K562 (cell line): ENCODE results near the gene LZTS2. TPM values are rescaled to one million over a fixed set of nuclear protein-coding genes. Genes with fewer than 3 reads are reported as not detected.

Experiments
- DPF2 ChIP-seq: fragments of 450-650 bp; IDR thresholded peaks from 2 replicates; pipeline ENCODE4 v1.6.1; 2016
- E4F1 ChIP-seq: fragments of 250-450 bp; sonication (Bioruptor Pico); IDR thresholded peaks from 2 replicates; pipeline ENCODE4 v1.5.0; 2021; ENCODE audit warnings: mild to moderate bottlenecking, borderline replicate concordance
- KAT7 ChIP-seq: sonication (generic); formaldehyde crosslinking; IDR thresholded peaks from 2 replicates; pipeline ENCODE4 v1.8.0; 2022; ENCODE audit warnings: missing genetic modification reagents, mild to moderate bottlenecking, borderline replicate concordance
- KDM4B ChIP-seq, 2 experiments: fragments of 450-650 bp in 1 of 2; sonication (generic) in 1 of 2; IDR thresholded peaks; 2 replicates each; pipeline ENCODE4 v1.6.1; 2016 to 2017; ENCODE audit warnings: borderline replicate concordance in 2 of 2, antibody characterized with exemption in 1 of 2, low read depth in 1 of 2, mild to moderate bottlenecking in 1 of 2
- MIER1 ChIP-seq: fragments of 450-650 bp; IDR thresholded peaks from 2 replicates; pipeline ENCODE4 v1.6.1; 2016; ENCODE audit warnings: antibody characterized with exemption, mild to moderate bottlenecking, low read depth
- MTA1 ChIP-seq: fragments of 450-650 bp; IDR thresholded peaks from 2 replicates; pipeline ENCODE4 v1.6.1; 2017; ENCODE audit warnings: borderline replicate concordance
- MYNN ChIP-seq, 2 experiments: sonication (generic); formaldehyde crosslinking in 1 of 2; IDR thresholded peaks; 2 replicates each; pipeline versions ENCODE4 v1.5.0 to v1.6.1; 2016 to 2020; ENCODE audit warnings: antibody characterized with exemption in 1 of 2, missing genetic modification reagents in 1 of 2
- NR1H2 ChIP-seq: sonication (generic); formaldehyde crosslinking; IDR thresholded peaks from 2 replicates; pipeline ENCODE4 v1.4.0; 2020; ENCODE audit warnings: mild to moderate bottlenecking, missing genetic modification reagents
- NUFIP1 ChIP-seq: fragments of 450-650 bp; IDR thresholded peaks from 2 replicates; pipeline ENCODE4 v1.6.1; 2018; ENCODE audit not compliant: partially characterized antibody
- PURB ChIP-seq: sonication (generic); formaldehyde crosslinking; IDR thresholded peaks from 2 replicates; pipeline ENCODE4 v1.9.0; 2021; ENCODE audit warnings: low read depth, mild to moderate bottlenecking, missing genetic modification reagents
- RNF2 ChIP-seq: sonication (generic); IDR thresholded peaks from 2 replicates; pipeline ENCODE4 v1.6.1; 2016
- RNF219 ChIP-seq: fragments of 250-450 bp; sonication (Bioruptor Pico); IDR thresholded peaks from 2 replicates; pipeline ENCODE4 v1.5.0; 2022; ENCODE audit warnings: mild to moderate bottlenecking
- SNAPC5 ChIP-seq: fragments of 250-450 bp; sonication (Bioruptor Pico); IDR thresholded peaks from 2 replicates; pipeline ENCODE4 v1.8.0; 2021; ENCODE audit warnings: moderate library complexity, mild to moderate bottlenecking, inconsistent platforms
- SRSF9 ChIP-seq: fragments of 200-400 bp; formaldehyde crosslinking; IDR thresholded peaks from 2 replicates; pipeline ENCODE4 v1.6.1; 2017; ENCODE audit warnings: low read depth, low read length, borderline replicate concordance
- STAG1 ChIP-seq: sonication (generic); formaldehyde crosslinking; IDR thresholded peaks from 2 replicates; pipeline ENCODE4 v1.5.0; 2020; ENCODE audit warnings: missing genetic modification reagents, borderline replicate concordance
- TAF9B ChIP-seq: fragments of 450-650 bp; IDR thresholded peaks from 2 replicates; pipeline ENCODE4 v1.6.1; 2018; ENCODE audit warnings: mild to moderate bottlenecking; ENCODE audit not compliant: partially characterized antibody
- THRA ChIP-seq: fragments of 450-650 bp; IDR thresholded peaks from 2 replicates; pipeline ENCODE4 v1.6.1; 2017; ENCODE audit warnings: mild to moderate bottlenecking, moderate library complexity
- USF2 ChIP-seq: sonication (generic); formaldehyde crosslinking; IDR thresholded peaks from 2 replicates; pipeline ENCODE4 v1.5.0; 2020; ENCODE audit warnings: missing genetic modification reagents
- ZBTB1 ChIP-seq: sonication (generic); formaldehyde crosslinking; IDR thresholded peaks from 2 replicates; pipeline ENCODE4 v1.8.1; 2023; ENCODE audit warnings: missing genetic modification reagents, low read depth, mild to moderate bottlenecking, borderline replicate concordance
- ZBTB2 ChIP-seq: fragments of 450-650 bp; IDR thresholded peaks from 2 replicates; pipeline ENCODE4 v1.6.1; 2016; ENCODE audit warnings: antibody characterized with exemption
- ZKSCAN1 ChIP-seq: fragments of 150-350 bp; IDR thresholded peaks from 2 replicates; pipeline ENCODE4 v1.6.1; 2016; ENCODE audit warnings: low read depth, low read length
- polyA plus RNA-seq, 8 experiments: library from polyadenylated mRNA; depleted of rRNA in 4 of 8; stranded (reverse) in 5 of 8; unstranded in 3 of 8; fragments of >200 nt; fragmentation: Nextera tagmentation in 2 of 8; fragmentation: Illumina TruSeq in 1 of 8; extraction: Ambion mirVana in 2 of 8; extraction: Trizol in 1 of 8; gene quantifications; 2 replicates each; pipeline versions ENCODE4 v1.2.1 to v1.2.3, GENCODE V29; 2011 to 2014; ENCODE audit warnings: inconsistent platforms in 1 of 8, missing spikeins in 1 of 8
- total RNA-seq, 7 experiments: library from RNA; depleted of rRNA in 6 of 7; stranded (reverse); fragments of >200 nt in 6 of 7; fragmentation: Illumina TruSeq in 2 of 7; extraction: Trizol in 2 of 7; gene quantifications; 2 replicates each; pipeline versions ENCODE4 v1.2.1 to v1.2.3, GENCODE V29; 2011 to 2021; ENCODE audit warnings: low replicate concordance in 1 of 7

The LZTS2 gene
- total and polyA plus RNA-seq, 9 of the 15 experiments (the other 6 are each of a cell fraction or from before 2014, with no cell fraction given): 0.23 to 42.5 (median 14.7) TPM

- no peak for TF ChIP-seq ZBTB2
- TF ChIP-seq MTA1: no peak
- no peak for TF ChIP-seq RNF219 (CRISPR knock-in tag)
- no peak for TF ChIP-seq MIER1
- TF ChIP-seq ZKSCAN1: no peak
- no peak for TF ChIP-seq ZBTB1 (CRISPR knock-in tag)
- no peak for TF ChIP-seq SNAPC5 (CRISPR knock-in tag)
- no peak for TF ChIP-seq NR1H2 (CRISPR knock-in tag)
- no peak for TF ChIP-seq E4F1
- TF ChIP-seq KDM4B (IDR thresholded peaks at IDR 0.05; ENCODE audit: borderline replicate concordance in 2 of 2, low read depth in 1 of 2): no peak
- no peak for TF ChIP-seq MYNN (IDR thresholded peaks at IDR 0.05)
- TF ChIP-seq MYNN (CRISPR knock-in tag; IDR thresholded peaks at IDR 0.05): no peak
- no peak for TF ChIP-seq TAF9B
- TF ChIP-seq DPF2: no peak
- no peak for TF ChIP-seq RNF2
- TF ChIP-seq USF2: peak; percentile 82
- TF ChIP-seq KAT7: no peak
- TF ChIP-seq THRA: no peak
- TF ChIP-seq NUFIP1: no peak
- TF ChIP-seq SRSF9: no peak
- TF ChIP-seq PURB (CRISPR knock-in tag): no peak
- TF ChIP-seq STAG1 (CRISPR knock-in tag): no peak
Measured at GRCh38 chr10:100996678-100997359, 2.8 kb upstream of the LZTS2 start (continued).
